Keratinocyte (primary cell): Measurements from ENCODE around the gene MPC1. TPM values are rescaled to one million over a fixed set of nuclear protein-coding genes. Genes with fewer than 3 reads are reported as not detected.

Experiments
- DNase-seq: peaks from one replicate; pipeline ENCODE4 v3.0.0-alpha.2; 2011; ENCODE audit warnings: low read depth, missing footprints, low spot score
- FAIRE-seq: peaks from 2 replicates; lab custom pipeline; 2011; peaks lifted over from hg19 to GRCh38; lab: Jason Lieb, UNC
- H2AFZ ChIP-seq: 2 replicates; pipeline ENCODE4 v1.6.0; 2012; ENCODE audit warnings: low read length, control low read depth, inconsistent platforms; ENCODE audit not compliant: control insufficient read depth
- H3K27ac ChIP-seq: 2 replicates; pipeline ENCODE4 v1.5.1; 2011; ENCODE audit warnings: low read length; ENCODE audit not compliant: control insufficient read depth, insufficient read depth
- H3K27me3 ChIP-seq: 3 replicates; pipeline ENCODE4 v1.6.0; 2011; ENCODE audit warnings: low read length; ENCODE audit not compliant: control insufficient read depth, insufficient read depth; ENCODE audit errors: extremely low read depth
- H3K36me3 ChIP-seq, 2 experiments: 2 replicates in 1 of 2; 3 replicates in 1 of 2; pipeline ENCODE4 v1.5.1; 2011; ENCODE audit warnings: low read length in 2 of 2, mild to moderate bottlenecking in 1 of 2; ENCODE audit not compliant: control insufficient read depth in 2 of 2, insufficient read depth in 2 of 2; ENCODE audit errors: extremely low read depth in 1 of 2
- H3K4me1 ChIP-seq: 3 replicates; pipeline ENCODE4 v1.5.1; 2011; ENCODE audit warnings: low read length; ENCODE audit not compliant: control insufficient read depth, insufficient read depth; ENCODE audit errors: extremely low read depth
- H3K4me2 ChIP-seq: 3 replicates; pipeline ENCODE4 v1.6.0; 2011; ENCODE audit warnings: low read depth, low read length; ENCODE audit not compliant: control insufficient read depth, insufficient read depth; ENCODE audit errors: extremely low read depth
- H3K4me3 ChIP-seq, 3 experiments: fragments of 200-600 bp in 1 of 3; sonication (generic) in 1 of 3; 2 replicates in 2 of 3; 3 replicates in 1 of 3; pipeline ENCODE4 v1.5.1; 2011 to 2016; ENCODE audit warnings: low read length in 3 of 3, mild to moderate bottlenecking in 3 of 3, control low read depth in 2 of 3, inconsistent platforms in 1 of 3, low read depth in 1 of 3, mixed read lengths in 1 of 3, mixed run types in 1 of 3, moderate library complexity in 1 of 3; ENCODE audit not compliant: control insufficient read depth in 2 of 3, insufficient read depth in 2 of 3; ENCODE audit errors: extremely low read depth in 1 of 3
- H3K79me2 ChIP-seq: 2 replicates; pipeline ENCODE4 v1.6.0; 2012; ENCODE audit warnings: low read length; ENCODE audit not compliant: control insufficient read depth, insufficient read depth
- H3K9ac ChIP-seq: 3 replicates; pipeline ENCODE4 v1.6.0; 2011; ENCODE audit warnings: low read length; ENCODE audit not compliant: control insufficient read depth, insufficient read depth; ENCODE audit errors: extremely low read depth
- H3K9me1 ChIP-seq: 3 replicates; pipeline ENCODE4 v1.6.0; 2011; ENCODE audit warnings: low read length; ENCODE audit not compliant: control insufficient read depth, insufficient read depth; ENCODE audit errors: extremely low read depth
- H3K9me3 ChIP-seq: 2 replicates; pipeline ENCODE4 v1.5.1; 2012; ENCODE audit warnings: low read depth, low read length; ENCODE audit not compliant: control insufficient read depth
- H4K20me1 ChIP-seq: 3 replicates; pipeline ENCODE4 v1.6.0; 2011; ENCODE audit warnings: low read length; ENCODE audit not compliant: control insufficient read depth, insufficient read depth; ENCODE audit errors: extremely low read depth
- CTCF ChIP-seq, 3 experiments: IDR thresholded peaks in 1 of 3; conservative IDR thresholded peaks in 1 of 3; optimal IDR thresholded peaks in 1 of 3; 2 replicates in 2 of 3; 3 replicates in 1 of 3; pipeline versions ENCODE3 to v1.5.1; 2011; ENCODE audit warnings: low read length in 3 of 3, mild to moderate bottlenecking in 3 of 3, moderate library complexity in 2 of 3, control low read depth in 1 of 3, inconsistent platforms in 1 of 3; ENCODE audit not compliant: insufficient read depth in 2 of 3; ENCODE audit errors: extremely low read depth in 1 of 3
- EZH2 ChIP-seq: IDR thresholded peaks from one replicate; pipeline ENCODE4 v1.6.1; 2012; ENCODE audit warnings: inconsistent platforms, mild to moderate bottlenecking, low read length, moderate library complexity
- dilution Hi-C: fragments of 300-500 bp; cut with MboI; formaldehyde crosslinking; loops from one replicate; pipeline ENCODE4 v1.7.0; 2020; ENCODE audit warnings: low sequenced_read_pairs; ENCODE audit not compliant: extremely low pct_ligation_motif_present
- polyA plus RNA-seq, 5 experiments: library from polyadenylated mRNA; depleted of rRNA in 3 of 5; stranded (reverse) in 3 of 5; stranded (forward) in 1 of 5; unstranded in 1 of 5; fragments of >200 nt; gene quantifications; 1 replicate in 1 of 5; 2 replicates in 3 of 5; 3 replicates in 1 of 5; pipeline versions ENCODE4 v1.2.1 to v1.2.3, GENCODE V29; 2011 to 2012; ENCODE audit warnings: missing spikeins in 2 of 5, low read depth in 1 of 5, low replicate concordance in 1 of 5

Gene MPC1
- polyA plus RNA-seq, 1 donor (not counting 4 experiments of a cell fraction or from before 2014, with no cell fraction given): 26.4 TPM

- Histone ChIP-seq H3K27me3 (no peaks in the 10 kb centered on the region), H3K36me3 (peaks cover 7 to 19% of the 10 kb centered on the region in 2 experiments), H4K20me1 (peaks cover 17% of the 10 kb centered on the region), H3K9me1 (no peaks in the 10 kb centered on the region), H3K4me3 (no peak overlapping the region), H3K4me2 (no peak overlapping the region), H3K9me3 (no peaks in the 10 kb centered on the region), H3K79me2 (peaks cover 100% of the 10 kb centered on the region), H3K4me1 (peaks cover 5% of the 10 kb centered on the region), H3K27ac (no peak overlapping the region), H3K9ac (no peak overlapping the region), H2AFZ (no peak overlapping the region)
- no peak for TF ChIP-seq EZH2
- TF ChIP-seq CTCF (optimal IDR thresholded peaks at IDR 0.05 in 1 of 3, IDR thresholded peaks at IDR 0.05 in 1 of 3, conservative IDR thresholded peaks at IDR 0.05 in 1 of 3; ENCODE audit: extremely low read depth in 1 of 3, insufficient read depth in 2 of 3, low read length in 3 of 3): no peak
- dilution Hi-C loops: no loop called here
- no peak for DNase-seq
- FAIRE-seq: no peak
These were observed 45.9 kb downstream of the MPC1 start for GRCh38 chr6:166336847-166337246.

DNA sequence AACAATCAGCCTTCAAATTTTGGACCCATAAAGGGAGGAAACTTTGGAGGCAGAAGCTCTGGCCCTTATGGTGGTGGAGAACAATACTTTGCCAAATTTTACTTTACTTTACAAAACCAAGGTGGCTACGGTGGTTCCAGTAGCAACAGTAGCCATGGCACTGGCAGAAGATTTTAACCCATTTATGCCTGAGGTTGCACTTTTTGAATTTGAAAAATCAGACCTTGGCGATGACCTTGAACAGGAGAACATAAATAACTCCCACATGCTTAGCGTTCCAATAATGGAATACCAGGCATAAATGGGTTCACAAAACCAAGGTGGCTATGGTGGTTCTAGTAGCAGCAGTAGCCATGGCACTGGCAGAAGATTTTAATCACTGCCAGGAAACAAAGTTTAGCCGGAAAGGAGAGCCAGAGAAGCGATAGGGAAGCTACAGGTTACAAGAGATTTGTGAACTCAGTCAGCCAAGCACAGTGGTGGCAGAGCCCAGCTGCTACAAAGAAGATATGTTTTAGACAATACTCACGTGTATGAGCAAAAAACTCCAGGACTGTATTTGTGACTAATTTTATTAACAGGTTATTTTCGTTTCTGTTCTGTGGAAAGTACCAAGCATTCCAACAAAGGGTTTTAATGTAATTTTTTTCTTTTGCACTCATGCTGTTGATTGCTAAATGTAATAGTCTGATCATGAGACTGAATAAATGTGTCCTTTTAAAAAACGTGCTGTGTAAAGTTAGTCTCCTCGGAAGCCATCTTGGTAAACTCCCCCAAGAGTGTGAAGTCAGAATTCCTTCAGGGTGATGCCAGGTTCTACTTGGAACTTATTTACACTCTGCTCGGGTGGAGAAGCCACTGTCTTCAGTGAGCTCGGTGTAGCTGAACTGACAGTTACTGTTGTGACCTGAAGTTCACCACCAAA lies 47.1 kb downstream of the MPC1 start:
- Histone ChIP-seq H2AFZ (no peak overlapping the region), H4K20me1 (peaks cover 17% of the 10 kb centered on the region), H3K36me3 (peaks cover 7 to 19% of the 10 kb centered on the region in 2 experiments), H3K4me3 (no peak overlapping the region), H3K4me2 (no peak overlapping the region), H3K79me2 (peaks cover 98% of the 10 kb centered on the region), H3K27ac (no peak overlapping the region), H3K9ac (no peak overlapping the region), H3K4me1 (no peaks in the 10 kb centered on the region), H3K9me1 (no peaks in the 10 kb centered on the region), H3K27me3 (no peaks in the 10 kb centered on the region), H3K9me3 (no peaks in the 10 kb centered on the region)
- TF ChIP-seq CTCF (optimal IDR thresholded peaks at IDR 0.05 in 1 of 3, IDR thresholded peaks at IDR 0.05 in 1 of 3, conservative IDR thresholded peaks at IDR 0.05 in 1 of 3; ENCODE audit: extremely low read depth in 1 of 3, insufficient read depth in 2 of 3, low read length in 3 of 3): no peak
- TF ChIP-seq EZH2: no peak
- dilution Hi-C loops: no loop called here
- FAIRE-seq (no peak), DNase-seq (no peak)
